H7 (cell line): Measurements from ENCODE around the gene DCAF11. TPM values are rescaled to one million over a fixed set of nuclear protein-coding genes. Genes with fewer than 3 reads are reported as not detected.

Experiments used
- DNase-seq: peaks from one replicate; pipeline ENCODE4 v3.0.0; 2012
- H3K27me3 ChIP-seq: 2 replicates; pipeline ENCODE4 v1.6.0; 2011; ENCODE audit warnings: mild to moderate bottlenecking, low read length; ENCODE audit not compliant: control insufficient read depth, insufficient read depth
- H3K36me3 ChIP-seq: replicated peaks from 2 replicates; pipeline ENCODE4 v1.5.1; 2011; ENCODE audit warnings: low read length; ENCODE audit not compliant: control insufficient read depth, insufficient read depth
- H3K4me3 ChIP-seq: 2 replicates; pipeline ENCODE4 v1.5.1; 2011; ENCODE audit warnings: low read depth, mild to moderate bottlenecking, control low read depth, low read length, moderate library complexity; ENCODE audit not compliant: insufficient read depth
- total RNA-seq: library from RNA; depleted of rRNA; stranded (reverse); fragments of >200 nt; shearing (Covaris generic); gene quantifications from 2 replicates; pipeline ENCODE4 v1.2.3, GENCODE V29; 2014

The DCAF11 gene
- total RNA-seq, 1 experiment from 2014 or later: 70.4 TPM

DNA sequence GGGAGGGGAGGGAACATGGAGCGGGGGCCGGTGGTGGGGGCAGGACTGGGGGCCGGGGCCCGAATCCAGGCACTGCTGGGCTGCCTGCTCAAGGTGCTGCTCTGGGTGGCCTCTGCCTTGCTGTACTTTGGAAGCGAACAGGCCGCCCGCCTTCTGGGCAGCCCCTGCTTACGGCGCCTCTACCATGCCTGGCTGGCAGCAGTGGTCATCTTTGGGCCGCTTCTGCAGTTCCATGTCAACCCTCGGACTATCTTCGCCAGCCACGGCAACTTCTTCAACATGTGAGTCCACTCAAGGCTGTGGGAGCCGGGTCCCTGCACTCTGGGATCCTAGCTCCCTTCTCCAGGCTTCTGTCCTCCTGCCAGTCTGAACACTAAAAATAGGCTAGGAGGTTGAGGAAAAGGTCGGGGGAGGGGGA lies 17.0 kb downstream of the DCAF11 start:
- Histone ChIP-seq H3K27me3 (peaks cover 2% of the 10 kb centered on the region; the same call in 1 of the 2 replicates), H3K36me3 (no peaks in the 10 kb centered on the region), H3K4me3 (no peak overlapping the region)
- no peak for DNase-seq

DNA sequence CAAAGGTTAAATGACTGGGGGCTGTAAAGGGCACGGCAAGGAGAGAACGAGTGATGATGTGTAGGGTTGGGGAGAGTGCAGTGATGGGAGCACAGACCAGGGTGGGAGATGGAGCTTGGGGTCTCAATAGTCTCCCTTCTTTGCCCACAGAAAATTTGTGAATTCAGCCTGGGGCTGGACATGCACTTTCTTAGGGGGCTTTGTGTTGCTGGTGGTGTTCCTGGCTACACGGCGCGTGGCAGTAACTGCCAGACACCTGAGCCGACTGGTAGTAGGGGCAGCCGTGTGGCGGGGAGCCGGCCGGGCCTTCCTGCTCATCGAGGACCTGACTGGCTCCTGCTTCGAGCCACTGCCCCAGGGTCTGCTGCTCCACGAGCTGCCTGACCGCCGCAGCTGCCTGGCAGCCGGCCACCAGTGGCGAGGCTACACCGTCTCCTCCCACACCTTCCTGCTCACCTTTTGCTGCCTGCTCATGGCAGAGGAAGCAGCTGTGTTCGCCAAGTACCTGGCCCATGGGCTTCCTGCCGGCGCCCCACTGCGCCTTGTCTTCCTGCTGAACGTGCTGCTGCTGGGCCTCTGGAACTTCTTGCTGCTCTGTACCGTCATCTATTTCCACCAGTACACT lies 17.6 kb downstream of the DCAF11 start:
- no peaks in the 10 kb centered on the region for H3K36me3 ChIP-seq
- peaks cover 2% of the 10 kb centered on the region; the same call in 1 of the 2 replicates for H3K27me3 ChIP-seq
- peak; percentile 51 for DNase-seq
- H3K4me3 ChIP-seq: no peak overlapping the region

DNA sequence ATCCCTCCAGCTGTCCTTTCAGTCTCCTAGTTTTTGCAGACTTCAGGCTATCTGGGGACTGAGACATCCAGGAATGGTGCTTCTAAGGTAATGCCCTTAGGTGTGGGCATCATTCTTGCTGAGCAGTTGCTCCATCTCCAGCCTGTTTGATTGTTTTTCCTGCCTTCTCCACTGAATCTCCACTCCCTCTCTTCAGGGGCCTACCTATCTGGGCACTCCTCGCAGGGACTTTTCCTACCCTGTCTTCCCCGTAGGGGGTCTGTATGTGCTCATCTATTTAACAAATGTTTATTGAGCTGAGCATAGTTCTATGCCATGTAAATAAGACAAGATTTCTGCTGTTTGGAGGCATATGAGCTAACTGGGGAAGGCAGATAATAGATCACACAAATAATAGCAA lies 18.4 kb downstream of the DCAF11 start:
- peaks cover 2% of the 10 kb centered on the region; the same call in 1 of the 2 replicates for H3K27me3 ChIP-seq
- no peak for DNase-seq
- H3K36me3 ChIP-seq: 0 out of 2 replicates have a peak, but pooled peaks cover 1% of the 10 kb centered on the region
- H3K4me3 ChIP-seq: no peak overlapping the region

DNA sequence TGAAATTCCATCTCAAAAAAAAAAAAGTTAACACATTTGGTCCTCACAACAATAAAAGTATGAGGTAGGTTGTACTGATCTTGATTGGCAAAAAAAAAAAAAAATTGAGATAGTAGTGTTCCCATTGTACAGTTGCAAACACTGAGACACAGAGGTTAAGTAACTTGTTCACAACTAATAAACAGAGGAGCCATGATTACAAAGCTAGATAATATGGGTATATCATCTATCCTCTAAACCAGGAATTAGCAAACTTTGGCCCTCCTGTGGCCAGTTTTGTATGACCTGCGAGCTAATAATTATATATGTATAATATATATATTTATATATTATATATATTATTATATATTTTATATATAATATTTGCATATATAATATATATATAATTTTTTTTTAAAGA lies 19.2 kb downstream of the DCAF11 start:
- DNase-seq: no peak

DNA sequence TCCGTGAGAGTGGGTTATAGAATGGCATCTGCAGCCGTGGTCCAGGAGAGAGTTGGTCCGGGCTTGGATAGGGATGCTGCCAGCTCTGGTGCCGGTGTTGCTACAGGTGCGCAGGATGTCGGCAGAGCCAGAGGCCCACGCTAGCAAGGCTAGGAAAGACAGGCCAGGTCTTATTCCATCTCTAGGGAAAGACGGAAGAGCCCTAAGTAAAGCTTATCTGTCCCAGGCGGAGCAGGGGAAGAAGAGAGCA lies 20.9 kb downstream of the DCAF11 start:
- Histone ChIP-seq H3K27me3 (peaks cover 2% of the 10 kb centered on the region; the same call in 1 of the 2 replicates), H3K36me3 (peaks cover 17% of the 10 kb centered on the region), H3K4me3 (peak overlapping the region; percentile 78)
- DNase-seq: no peak

More for the DNA sequence above, 19.2 kb downstream of the DCAF11 start:
- H3K36me3 ChIP-seq: peaks cover 8% of the 10 kb centered on the region
- H3K4me3 ChIP-seq: no peak overlapping the region
- peaks cover 2% of the 10 kb centered on the region; the same call in 1 of the 2 replicates for H3K27me3 ChIP-seq

DNA sequence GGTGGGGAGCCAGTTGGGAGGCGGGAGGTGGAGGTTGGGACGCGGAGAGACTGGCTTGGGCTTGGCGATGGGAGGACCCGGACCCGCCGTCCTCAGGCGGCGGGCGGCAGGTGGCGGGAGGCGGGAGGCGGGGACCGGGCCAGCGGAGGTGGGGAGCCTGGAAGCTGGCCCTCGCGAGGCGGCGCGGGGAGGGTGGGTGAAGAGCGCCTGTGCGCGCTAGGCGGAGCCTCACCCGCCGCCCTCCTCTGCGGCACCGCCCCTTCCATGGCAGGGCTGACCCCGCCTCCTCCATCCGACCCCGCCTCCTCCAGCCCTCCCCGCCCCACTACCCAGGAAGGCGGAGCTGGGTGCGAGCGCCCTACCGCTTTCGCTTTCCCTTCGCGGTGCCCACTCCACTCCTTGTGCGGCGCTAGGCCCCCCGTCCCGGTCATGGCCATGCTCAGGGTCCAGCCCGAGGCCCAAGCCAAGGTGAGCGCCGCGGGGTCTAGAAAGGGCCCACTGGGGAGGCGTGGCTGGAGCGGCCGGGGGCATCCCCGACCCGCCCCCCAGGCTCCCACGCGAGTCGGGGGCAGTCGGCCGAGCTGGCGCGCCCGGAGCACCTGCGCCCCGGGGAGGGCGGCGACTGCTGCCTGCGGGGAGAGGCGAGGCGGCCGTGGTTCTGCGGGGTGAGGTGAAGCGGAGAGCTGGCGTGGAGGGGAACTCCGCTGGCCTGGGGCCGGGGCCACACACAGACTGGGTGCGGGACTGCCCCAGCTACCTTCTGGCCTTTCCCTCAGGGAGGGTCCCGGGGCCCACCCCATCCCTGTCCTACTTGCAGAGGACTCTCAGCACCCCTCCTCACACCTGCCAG lies 21.5 kb downstream of the DCAF11 start, which contains the start of gene PSME1:
Gene PSME1, plus strand, starts transcription at position 361 of the 850 bp plus-strand sequence. Its CDS starts 69 bp downstream, at position 430.
- Histone ChIP-seq H3K36me3 (peaks cover 17% of the 10 kb centered on the region), H3K27me3 (peaks cover 2% of the 10 kb centered on the region; the same call in 1 of the 2 replicates), H3K4me3 (peak within 1 kb of the TSS; percentile 78)
- DNase-seq: peak; percentile 99

DNA sequence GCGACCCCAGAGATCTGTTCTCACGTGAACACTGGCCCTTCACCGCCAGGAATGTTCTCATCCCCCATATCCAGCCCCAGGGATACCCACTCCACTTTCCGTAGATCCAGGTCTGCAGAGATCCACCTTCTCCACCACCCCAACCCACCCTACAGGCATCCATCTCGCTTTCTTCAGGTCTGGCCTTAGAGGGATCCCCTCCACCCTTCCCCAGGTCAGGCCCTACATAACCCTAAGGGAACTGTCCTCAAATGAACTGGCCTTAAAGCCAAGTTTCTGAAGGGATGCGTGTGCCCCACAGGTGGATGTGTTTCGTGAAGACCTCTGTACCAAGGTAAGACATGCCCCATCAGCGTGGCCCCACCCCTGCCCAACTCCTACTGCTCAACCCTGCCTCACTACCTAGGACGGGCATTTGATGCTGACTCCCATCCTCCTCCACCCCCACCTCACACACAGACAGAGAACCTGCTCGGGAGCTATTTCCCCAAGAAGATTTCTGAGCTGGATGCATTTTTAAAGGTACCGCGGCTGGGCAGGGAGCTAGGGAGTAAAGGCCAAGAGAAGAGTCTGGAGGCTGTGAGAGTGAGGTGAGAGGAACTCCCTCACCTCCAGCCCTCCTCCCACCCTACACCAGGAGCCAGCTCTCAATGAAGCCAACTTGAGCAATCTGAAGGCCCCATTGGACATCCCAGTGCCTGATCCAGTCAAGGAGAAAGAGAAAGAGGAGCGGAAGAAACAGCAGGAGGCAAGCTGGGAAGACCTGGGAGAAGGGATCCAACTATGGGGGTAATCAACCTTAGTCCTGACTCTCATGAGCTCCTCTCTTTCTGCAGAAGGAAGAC lies 22.3 kb downstream of the DCAF11 start:
- H3K27me3 ChIP-seq: peaks cover 2% of the 10 kb centered on the region; the same call in 1 of the 2 replicates
- DNase-seq: peak; percentile 64
- H3K4me3 ChIP-seq: peak overlapping the region; percentile 78
- H3K36me3 ChIP-seq: peaks cover 17% of the 10 kb centered on the region

DNA sequence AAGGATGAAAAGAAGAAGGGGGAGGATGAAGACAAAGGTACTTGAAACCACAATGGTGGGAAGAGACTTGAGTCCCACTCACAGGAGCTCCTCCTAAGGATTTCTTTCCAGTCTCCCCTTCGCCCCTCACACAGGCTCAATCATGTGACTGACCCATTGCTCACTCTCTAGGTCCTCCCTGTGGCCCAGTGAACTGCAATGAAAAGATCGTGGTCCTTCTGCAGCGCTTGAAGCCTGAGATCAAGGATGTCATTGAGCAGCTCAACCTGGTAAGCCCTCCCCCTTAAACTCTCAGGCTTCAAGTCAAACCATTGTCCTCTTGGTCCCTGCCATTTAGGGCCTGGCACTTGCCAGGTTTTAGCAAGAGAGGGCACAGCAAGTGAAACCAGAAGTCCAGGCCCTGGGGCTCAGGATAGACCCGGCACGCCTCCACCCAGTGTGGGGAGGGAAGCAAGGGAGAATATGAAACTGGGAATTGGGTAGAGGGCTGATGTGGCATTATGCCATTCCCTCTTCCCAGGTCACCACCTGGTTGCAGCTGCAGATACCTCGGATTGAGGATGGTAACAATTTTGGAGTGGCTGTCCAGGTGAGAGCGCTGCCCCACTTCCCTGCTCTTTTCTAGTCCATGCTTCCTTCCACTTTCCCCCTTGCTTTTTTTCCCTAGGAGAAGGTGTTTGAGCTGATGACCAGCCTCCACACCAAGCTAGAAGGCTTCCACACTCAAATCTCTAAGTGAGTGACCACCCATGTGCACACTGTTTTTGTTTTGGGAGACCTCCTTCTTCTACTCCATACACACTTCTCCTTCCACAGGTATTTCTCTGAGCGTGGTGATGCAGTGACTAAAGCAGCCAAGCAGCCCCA lies 23.2 kb downstream of the DCAF11 start:
- Histone ChIP-seq H3K4me3 (no peak overlapping the region), H3K36me3 (peaks cover 17% of the 10 kb centered on the region), H3K27me3 (peaks cover 2% of the 10 kb centered on the region; the same call in 1 of the 2 replicates)
- no peak for DNase-seq

DNA sequence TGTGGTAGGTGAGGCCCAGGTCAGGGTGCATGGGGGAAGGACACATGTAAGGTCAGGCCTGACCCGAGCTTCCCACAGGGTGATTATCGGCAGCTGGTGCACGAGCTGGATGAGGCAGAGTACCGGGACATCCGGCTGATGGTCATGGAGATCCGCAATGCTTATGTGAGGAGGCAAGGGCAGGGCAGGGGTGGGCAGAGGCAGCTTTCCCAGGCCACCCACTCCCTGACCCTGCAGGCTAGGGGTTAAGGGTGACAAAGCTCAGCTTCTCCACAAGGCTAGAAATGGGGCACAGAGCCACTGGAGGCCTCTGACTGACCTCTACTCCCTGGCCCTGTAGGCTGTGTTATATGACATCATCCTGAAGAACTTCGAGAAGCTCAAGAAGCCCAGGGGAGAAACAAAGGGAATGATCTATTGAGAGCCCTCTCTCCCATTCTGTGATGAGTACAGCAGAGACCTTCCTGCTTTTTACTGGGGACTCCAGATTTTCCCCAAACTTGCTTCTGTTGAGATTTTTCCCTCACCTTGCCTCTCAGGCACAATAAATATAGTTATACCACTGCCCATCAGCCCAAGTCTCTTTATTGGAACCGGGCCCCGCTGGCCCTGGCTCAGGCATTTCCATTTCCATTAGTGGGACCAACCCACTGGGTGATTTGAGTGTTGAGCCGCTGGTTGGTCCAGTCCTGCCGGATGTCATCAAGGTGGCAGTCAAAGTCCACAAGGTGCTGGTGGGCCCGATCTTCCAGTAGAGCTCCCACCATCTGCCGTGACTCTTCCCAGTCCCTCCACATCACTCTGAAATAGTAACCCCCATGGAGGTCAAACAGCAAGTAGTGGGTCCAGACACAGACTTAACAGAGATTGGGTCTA lies 24.1 kb downstream of the DCAF11 start:
- H3K4me3 ChIP-seq: no peak overlapping the region
- H3K36me3 ChIP-seq: peaks cover 17% of the 10 kb centered on the region
- DNase-seq: no peak
- H3K27me3 ChIP-seq: peaks cover 2% of the 10 kb centered on the region; the same call in 1 of the 2 replicates

DNA sequence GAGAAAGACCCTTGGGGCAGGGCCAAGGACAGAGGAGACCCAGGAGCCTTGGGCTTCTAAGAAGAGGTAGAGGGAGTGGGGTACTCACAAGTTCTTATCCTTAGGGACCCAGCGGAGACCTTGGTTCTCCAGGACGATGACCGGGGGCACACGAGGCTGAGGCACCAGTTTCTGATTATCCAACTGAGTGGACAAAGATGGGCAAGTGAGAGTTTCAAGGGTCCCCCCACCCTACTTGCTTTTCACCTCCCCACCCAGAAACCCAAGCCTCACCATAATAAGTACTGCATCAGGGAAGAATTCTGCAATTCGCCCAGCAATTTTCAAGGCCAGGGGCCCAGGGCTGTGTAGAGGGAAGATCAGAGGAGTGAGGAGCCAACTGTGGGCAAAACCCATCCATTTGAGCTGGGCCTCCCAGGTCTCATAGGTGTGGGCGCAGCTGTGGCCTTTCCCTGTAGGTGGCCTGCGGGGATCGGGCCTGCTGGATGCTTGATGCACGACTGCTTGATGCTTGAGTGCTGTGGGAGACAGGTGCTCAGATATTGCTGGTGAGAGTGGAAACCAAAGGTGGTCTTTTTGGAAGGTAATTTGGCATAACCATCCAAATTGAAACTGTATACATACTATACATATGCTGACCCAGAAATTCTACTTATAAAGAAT lies 24.8 kb downstream of the DCAF11 start:
- H3K27me3 ChIP-seq: peaks cover 2% of the 10 kb centered on the region; the same call in 1 of the 2 replicates
- DNase-seq: no peak
- H3K36me3 ChIP-seq: peaks cover 21% of the 10 kb centered on the region
- H3K4me3 ChIP-seq: no peak overlapping the region

DNA sequence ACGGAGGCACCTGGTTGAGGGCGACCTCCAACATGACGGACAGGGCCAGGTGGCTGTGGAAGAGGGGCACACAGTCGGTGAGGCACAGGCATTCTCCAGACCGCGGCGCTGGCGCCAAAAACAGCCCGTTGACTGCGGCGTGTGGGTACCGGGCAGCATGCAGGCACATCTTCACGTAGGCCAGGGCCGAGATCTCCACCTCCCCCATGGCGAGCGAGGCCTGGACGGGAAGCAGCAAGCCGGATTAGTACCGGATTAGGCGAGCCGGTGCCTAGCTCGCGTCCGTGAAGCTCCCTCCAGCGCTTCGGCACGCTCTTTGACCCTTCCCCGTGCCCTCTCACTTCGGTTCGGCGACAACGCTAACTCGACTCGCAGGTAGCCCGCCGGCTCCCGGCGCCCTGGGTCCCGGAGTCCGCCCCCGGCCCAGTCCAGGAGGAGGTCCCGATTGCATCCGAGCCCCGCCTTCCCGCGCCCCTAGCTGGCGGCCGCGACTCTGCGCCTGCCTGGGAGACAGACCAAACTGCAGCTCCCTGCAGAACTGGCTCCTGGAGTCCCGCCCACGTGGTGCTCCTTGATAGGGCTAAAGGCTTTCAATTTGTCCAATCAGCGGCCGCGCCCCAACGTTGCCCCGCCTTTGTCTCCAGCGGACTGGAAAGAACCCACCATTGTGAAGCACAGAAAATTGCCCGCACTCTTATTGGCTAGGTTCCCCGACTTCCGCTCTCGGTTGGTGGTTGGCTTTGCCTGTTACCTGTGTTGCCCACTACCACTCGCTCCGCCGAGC lies 26.7 kb downstream of the DCAF11 start, which contains the start of gene EMC9:
Gene EMC9, minus strand, starts transcription at position 495 of the 784 bp plus-strand sequence. Its CDS starts 287 bp downstream, at position 208.
- DNase-seq: peak; percentile 99
- Histone ChIP-seq H3K4me3 (peak within 1 kb of the TSS; percentile 85), H3K36me3 (peaks cover 26% of the 10 kb centered on the region), H3K27me3 (peaks cover 2% of the 10 kb centered on the region; the same call in 1 of the 2 replicates)

DNA sequence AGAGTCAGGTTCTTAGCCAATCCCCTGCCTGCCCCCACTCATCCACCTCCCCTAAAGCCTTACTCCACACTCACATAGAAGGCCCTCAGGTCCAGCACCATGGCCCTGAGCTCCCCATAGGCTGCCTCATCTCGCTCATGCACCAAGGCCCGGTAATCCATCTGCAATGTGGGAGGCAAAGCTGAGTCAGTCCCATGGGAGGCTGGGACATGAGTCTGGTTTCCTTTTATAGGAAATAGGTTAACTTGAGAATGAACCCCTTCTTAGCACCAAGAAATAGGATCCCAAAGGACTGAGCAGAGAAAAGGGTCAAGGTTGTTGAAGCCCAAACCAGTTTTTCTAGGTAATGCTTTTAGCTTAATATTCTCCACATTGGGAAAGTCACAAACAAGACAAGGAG lies 28.9 kb downstream of the DCAF11 start:
- Histone ChIP-seq H3K27me3 (no peaks in the 10 kb centered on the region), H3K4me3 (no peak overlapping the region), H3K36me3 (peaks cover 20% of the 10 kb centered on the region)
- DNase-seq: no peak
